Mucosa of rectum (tissue), 2 donors: ENCODE data around the gene RFNG.

Experiments used
- H3K27ac ChIP-seq, 2 donors: one replicate each; pipeline ENCODE4 v1.7.0; 2013; ENCODE audit warnings: inconsistent platforms in 2 of 2, low read depth in 2 of 2, low read length in 2 of 2
- H3K27me3 ChIP-seq, 2 donors: one replicate each; pipeline ENCODE4 v1.7.0; 2013; ENCODE audit warnings: low read length in 2 of 2; ENCODE audit not compliant: control insufficient read depth in 2 of 2, insufficient read depth in 2 of 2
- H3K36me3 ChIP-seq, 2 donors: one replicate each; pipeline ENCODE4 v1.7.0; 2013; ENCODE audit warnings: low read length in 2 of 2; ENCODE audit not compliant: control insufficient read depth in 2 of 2, insufficient read depth in 2 of 2
- H3K4me1 ChIP-seq, 2 donors: one replicate each; pipeline ENCODE4 v1.7.0; 2013; ENCODE audit warnings: low read length in 2 of 2, mild to moderate bottlenecking in 1 of 2; ENCODE audit not compliant: control insufficient read depth in 2 of 2, insufficient read depth in 2 of 2
- H3K4me3 ChIP-seq, 2 donors: one replicate each; pipeline ENCODE4 v1.7.0; 2013; ENCODE audit warnings: low read length in 2 of 2
- H3K9ac ChIP-seq, 2 donors: one replicate each; pipeline ENCODE4 v1.7.0; 2013; ENCODE audit warnings: low read length in 2 of 2, low read depth in 1 of 2, mild to moderate bottlenecking in 1 of 2
- H3K9me3 ChIP-seq, 2 donors: one replicate each; pipeline ENCODE4 v1.7.0; 2013; ENCODE audit warnings: low read length in 2 of 2; ENCODE audit not compliant: control insufficient read depth in 2 of 2
- donor health status: healthy.
- donor health status: Normal muscosa, but diverticular disease.

The RFNG gene

GRCh38 chr17:82031885-82032627, 19.6 kb downstream of the RFNG start:
- no peaks in the 10 kb centered on the region for H3K9me3 ChIP-seq
- H3K27ac ChIP-seq: no peak overlapping the region
- H3K27me3 ChIP-seq: no peaks in the 10 kb centered on the region
- H3K36me3 ChIP-seq: peaks cover 2 to 4% of the 10 kb centered on the region in 2 donors
- peak overlapping the region in 1 of 2 donors; percentile 42 for H3K9ac ChIP-seq
- H3K4me3 ChIP-seq: no peak overlapping the region
- H3K4me1 ChIP-seq: peaks cover 18 to 26% of the 10 kb centered on the region in 2 donors

- no peaks in the 10 kb centered on the region for H3K9me3 ChIP-seq
- peaks cover 13 to 22% of the 10 kb centered on the region in 2 donors for H3K4me1 ChIP-seq
- H3K27me3 ChIP-seq: no peaks in the 10 kb centered on the region
- peak within 1 kb of the TSS; percentile 61 to 72 for H3K27ac ChIP-seq
- peaks cover 2 to 4% of the 10 kb centered on the region in 2 donors for H3K36me3 ChIP-seq
- peak within 1 kb of the TSS; percentile 56 to 60 for H3K4me3 ChIP-seq
- H3K9ac ChIP-seq: peak within 1 kb of the TSS in 1 of 2 donors; percentile 42
Measured at GRCh38 chr17:82031303-82031884, 20.2 kb downstream of the RFNG start, which contains the start of gene RAC3. RAC3 (plus strand) TSS chr17:82031678; CDS start chr17:82031762, 84 bp downstream.

- Histone ChIP-seq H3K4me1 (peaks cover 8 to 17% of the 10 kb centered on the region in 2 donors), H3K27ac (peak overlapping the region; percentile 61 to 72), H3K9me3 (no peaks in the 10 kb centered on the region), H3K9ac (peak overlapping the region in 1 of 2 donors; percentile 40), H3K27me3 (no peaks in the 10 kb centered on the region), H3K4me3 (peak overlapping the region; percentile 56 to 60), H3K36me3 (peaks cover 2 to 4% of the 10 kb centered on the region in 2 donors)
Measured at GRCh38 chr17:82030470-82031302, 20.9 kb downstream of the RFNG start.

DNA sequence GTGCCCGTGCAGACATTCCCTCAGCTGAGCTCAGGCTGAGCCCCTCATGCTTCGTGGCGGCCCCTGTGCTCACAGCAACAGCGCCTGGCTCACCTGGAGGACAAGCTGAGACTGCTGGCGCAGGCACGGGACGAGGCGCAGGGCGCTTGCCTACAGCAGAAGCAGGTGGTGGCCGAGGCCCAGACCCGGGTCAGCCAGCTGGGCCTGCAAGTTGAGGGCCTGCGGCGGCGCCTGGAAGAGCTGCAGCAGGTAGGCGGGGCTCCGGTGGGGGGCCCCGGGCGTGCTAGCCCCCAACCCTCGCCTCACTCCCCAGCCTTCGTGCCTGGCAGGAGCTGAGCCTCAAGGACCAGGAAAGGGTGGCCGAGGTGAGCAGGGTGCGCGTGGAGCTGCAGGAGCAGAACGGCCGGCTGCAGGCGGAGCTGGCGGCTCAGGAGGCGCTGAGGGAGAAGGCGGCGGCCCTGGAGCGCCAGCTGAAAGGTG, 21.6 kb downstream of the RFNG start:
- Histone ChIP-seq H3K27me3 (no peaks in the 10 kb centered on the region), H3K36me3 (peaks cover under 1 to 1% of the 10 kb centered on the region in 2 donors), H3K4me3 (peak overlapping the region in 1 of 2 donors; percentile 60), H3K9me3 (no peaks in the 10 kb centered on the region), H3K27ac (no peak overlapping the region), H3K4me1 (peaks cover 8 to 17% of the 10 kb centered on the region in 2 donors), H3K9ac (no peak overlapping the region)

DNA sequence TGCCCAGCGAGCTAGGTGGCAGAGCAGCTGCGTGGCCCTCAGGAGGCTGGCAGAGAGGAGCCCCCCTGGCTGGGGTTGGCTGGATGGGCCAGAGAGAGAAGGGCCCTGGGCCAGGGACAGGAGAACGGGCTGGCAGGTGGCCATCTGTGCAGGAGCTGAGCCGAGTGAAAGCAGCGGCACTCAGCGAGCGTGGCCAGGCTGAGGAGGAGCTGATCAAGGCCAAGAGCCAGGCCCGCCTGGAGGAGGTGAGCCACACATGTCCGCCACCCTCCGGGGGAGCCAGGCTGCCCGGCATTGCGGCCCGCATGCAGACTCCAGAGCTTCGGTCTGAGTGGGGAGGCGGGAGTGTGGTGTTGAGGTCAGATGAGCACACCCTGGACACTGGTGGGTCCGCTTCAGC, 22.2 kb downstream of the RFNG start:
- Histone ChIP-seq H3K4me1 (peaks cover 8 to 18% of the 10 kb centered on the region in 2 donors), H3K4me3 (no peak overlapping the region), H3K36me3 (no peaks in the 10 kb centered on the region), H3K9me3 (no peaks in the 10 kb centered on the region), H3K9ac (no peak overlapping the region), H3K27ac (no peak overlapping the region), H3K27me3 (no peaks in the 10 kb centered on the region)

GRCh38 chr17:82028966-82029365, 22.6 kb downstream of the RFNG start:
- Histone ChIP-seq H3K9me3 (no peaks in the 10 kb centered on the region), H3K27me3 (no peaks in the 10 kb centered on the region), H3K9ac (no peak overlapping the region), H3K36me3 (no peaks in the 10 kb centered on the region), H3K4me3 (no peak overlapping the region), H3K4me1 (peaks cover 10 to 22% of the 10 kb centered on the region in 2 donors), H3K27ac (no peak overlapping the region)

- Histone ChIP-seq H3K36me3 (no peaks in the 10 kb centered on the region), H3K9me3 (no peaks in the 10 kb centered on the region), H3K27ac (no peak overlapping the region), H3K4me3 (no peak overlapping the region), H3K27me3 (no peaks in the 10 kb centered on the region), H3K4me1 (peaks cover 15 to 27% of the 10 kb centered on the region in 2 donors), H3K9ac (no peak overlapping the region)
Measured at GRCh38 chr17:82028246-82028645, 23.4 kb downstream of the RFNG start.

GRCh38 chr17:82025401-82026107, 26.1 kb downstream of the RFNG start:
- Histone ChIP-seq H3K9ac (no peak overlapping the region), H3K4me1 (peaks cover 23 to 31% of the 10 kb centered on the region in 2 donors), H3K36me3 (no peaks in the 10 kb centered on the region), H3K9me3 (no peaks in the 10 kb centered on the region), H3K4me3 (no peak overlapping the region), H3K27me3 (no peaks in the 10 kb centered on the region), H3K27ac (no peak overlapping the region)

- no peak overlapping the region for H3K9ac ChIP-seq
- H3K27me3 ChIP-seq: no peaks in the 10 kb centered on the region
- no peak overlapping the region for H3K4me3 ChIP-seq
- H3K9me3 ChIP-seq: no peaks in the 10 kb centered on the region
- no peak overlapping the region for H3K27ac ChIP-seq
- H3K36me3 ChIP-seq: no peaks in the 10 kb centered on the region
- peaks cover 23 to 26% of the 10 kb centered on the region in 2 donors for H3K4me1 ChIP-seq
Measured at GRCh38 chr17:82024859-82025258, 26.8 kb downstream of the RFNG start.
